ENCODE data around the gene GDPD5. TPM values are rescaled to one million over a fixed set of nuclear protein-coding genes. Genes with fewer than 3 reads are reported as not detected.

Gene GDPD5
- total and polyA plus RNA-seq, 10 of the 15 experiments (the other 5 are each of a cell fraction or from before 2014, with no cell fraction given) = 0.10 to 30.0 (median 6.7) TPM

GRCh38 chr11:75532200-75533048 lies 6.7 kb upstream of the GDPD5 start:
- in situ Hi-C loops (cut with MboI) = loop anchor here (5.0 kb wide), 1 partner anchor 85 kb away; no protein-coding TSS in a partner anchor
- TF ChIP-seq POLR2A (IDR thresholded peaks at IDR 0.05; ENCODE audit: low read depth, low read length) (no peak), SREBF1 (IDR thresholded peaks at IDR 0.05; ENCODE audit: low read length) (no peak), IRF4 (IDR thresholded peaks at IDR 0.05; ENCODE audit: low read depth, low read length) (no peak), TAF1 (IDR thresholded peaks at IDR 0.05; ENCODE audit: borderline replicate concordance, low read depth, low read length) (no peak), SMC3 (IDR thresholded peaks at IDR 0.05; ENCODE audit: borderline replicate concordance, low read length) (peak; percentile 100), SMAD5 (IDR thresholded peaks at IDR 0.05; ENCODE audit: low read depth) (no peak), KLF5 (IDR thresholded peaks at IDR 0.05; ENCODE audit: partially characterized antibody) (no peak), NFIC (IDR thresholded peaks at IDR 0.05; ENCODE audit: low read depth, low read length) (no peak), SRF (IDR thresholded peaks at IDR 0.05; ENCODE audit: low read depth in 2 of 2, low read length in 2 of 2) (no peak), ZBED1 (IDR thresholded peaks at IDR 0.05; ENCODE audit: borderline replicate concordance) (no peak), EZH2 (IDR thresholded peaks at IDR 0.05; ENCODE audit: borderline replicate concordance, control insufficient read depth, low read depth, low read length) (0 out of 2 replicates have a peak, but pooled peaks have one; percentile 28), CHD2 (IDR thresholded peaks at IDR 0.05; ENCODE audit: borderline replicate concordance, low read depth, low read length) (no peak), STAT3 (IDR thresholded peaks at IDR 0.05; ENCODE audit: low read depth, low read length) (no peak), RAD21 (IDR thresholded peaks at IDR 0.05; ENCODE audit: insufficient read depth, low read depth, low read length) (peak; percentile 98), KAT2A (conservative IDR thresholded peaks at IDR 0.05; ENCODE audit: control insufficient read depth, low read depth, low read length) (no peak), HDAC6 (IDR thresholded peaks at IDR 0.05; ENCODE audit: unreplicated experiment) (no peak), EED (IDR thresholded peaks at IDR 0.05; ENCODE audit: low read depth) (no peak), CTCF (IDR thresholded peaks at IDR 0.05 in 2 of 3, conservative IDR thresholded peaks at IDR 0.05 in 1 of 3; ENCODE audit: control insufficient read depth in 2 of 3, extremely low read depth in 1 of 3, insufficient read depth in 1 of 3, low read depth in 3 of 3, low read length in 3 of 3) (peak; percentile 77 to 94 (median 85); a peak in 5 of 6 replicates), TARDBP (IDR thresholded peaks at IDR 0.05; ENCODE audit: borderline replicate concordance) (no peak), ZZZ3 (IDR thresholded peaks at IDR 0.05; ENCODE audit: control insufficient read depth, insufficient read length, low read depth) (no peak), YY1 (IDR thresholded peaks at IDR 0.05; ENCODE audit: low read depth, low read length) (peak; percentile 65; the same call in 1 of the 2 replicates), NKRF (conservative IDR thresholded peaks at IDR 0.05) (no peak)

More at GRCh38 chr11:75532200-75533048, 6.7 kb upstream of the GDPD5 start:
- no peak overlapping the region for H3K4me3 ChIP-seq
- ATAC-seq (peak; percentile 54), DNase-seq (ENCODE audit: low read depth, low spot score) (peak; percentile 40), FAIRE-seq (peak; percentile 92)
- no peaks in the 10 kb centered on the region for H4K20me1 ChIP-seq (ENCODE audit: control insufficient read depth, insufficient read depth)
- intact Hi-C loops (cut with micrococcal nuclease; ENCODE audit: unreplicated experiment) = loop anchor here (1.0 to 5.0 kb wide), 3 partner anchors 87 to 250 kb away; no protein-coding TSS in a partner anchor
- no TSS peak for BruUV-seq (replicated peaks)
- SMC1A ChIA-PET (ENCODE audit: uncharacterized antibody, unreplicated experiment) = interaction anchor here (0.7 to 7.9 kb wide), 9 partner anchors 10 to 143 kb away, joined by 3 to 114 read pairs (median 5); no protein-coding TSS in a partner anchor
- CTCF ChIA-PET = interaction anchor here (0.6 to 15.9 kb wide), 31 partner anchors 8 to 280 kb away, joined by 3 to 288 read pairs (median 5); no protein-coding TSS in a partner anchor
- H3K27ac ChIP-seq (ENCODE audit: control insufficient read depth, insufficient read depth) = no peak overlapping the region
- H3K36me3 ChIP-seq (ENCODE audit: control insufficient read depth in 2 of 2, insufficient read depth in 2 of 2, low read length in 1 of 2) = no peaks in the 10 kb centered on the region
- H3K27me3 ChIP-seq (replicated peaks in 1 of 2; ENCODE audit: control insufficient read depth in 2 of 2, insufficient read depth in 2 of 2, low read length in 1 of 2) = no peaks in the 10 kb centered on the region
- H3K4me2 ChIP-seq (ENCODE audit: control insufficient read depth, insufficient read depth) = no peak overlapping the region
- no peak overlapping the region for H2AFZ ChIP-seq (ENCODE audit: control insufficient read depth, low read depth, low read length)
- H3K4me1 ChIP-seq (ENCODE audit: control insufficient read depth, insufficient read depth, low read length) = peaks cover 17% of the 10 kb centered on the region
- POLR2A ChIA-PET = interaction anchor here (0.6 kb wide), 1 partner anchor 138 kb away, joined by 3 read pairs; no protein-coding TSS in a partner anchor
- H3K79me2 ChIP-seq (ENCODE audit: control insufficient read depth, insufficient read depth, low read length) = no peaks in the 10 kb centered on the region
- H3K9ac ChIP-seq (ENCODE audit: control insufficient read depth, insufficient read depth, low read length) = no peak overlapping the region
- no peaks in the 10 kb centered on the region for H3K9me3 ChIP-seq (replicated peaks; ENCODE audit: control insufficient read depth, insufficient read depth, low read length)
- RAD21 ChIA-PET (ENCODE audit: unreplicated experiment) = interaction anchor here (1.2 to 5.3 kb wide), 8 partner anchors 10 to 144 kb away, joined by 3 to 53 read pairs (median 7); no protein-coding TSS in a partner anchor
- 38% methylated on average over 7 of the region's 7 CpGs for WGBS (ENCODE audit: insufficient coverage, insufficient replicate concordance, low lambda C conversion rate, missing lambda C conversion rate)
